SKM-1 (cell line): ENCODE measurements around the gene HTR3E.

ENCODE experiments used
- DNase-seq: peaks from one replicate; lab custom pipeline; 2025; ENCODE audit not compliant: unreplicated experiment; lab: John Stamatoyannopoulos, UW

Gene HTR3E

DNA sequence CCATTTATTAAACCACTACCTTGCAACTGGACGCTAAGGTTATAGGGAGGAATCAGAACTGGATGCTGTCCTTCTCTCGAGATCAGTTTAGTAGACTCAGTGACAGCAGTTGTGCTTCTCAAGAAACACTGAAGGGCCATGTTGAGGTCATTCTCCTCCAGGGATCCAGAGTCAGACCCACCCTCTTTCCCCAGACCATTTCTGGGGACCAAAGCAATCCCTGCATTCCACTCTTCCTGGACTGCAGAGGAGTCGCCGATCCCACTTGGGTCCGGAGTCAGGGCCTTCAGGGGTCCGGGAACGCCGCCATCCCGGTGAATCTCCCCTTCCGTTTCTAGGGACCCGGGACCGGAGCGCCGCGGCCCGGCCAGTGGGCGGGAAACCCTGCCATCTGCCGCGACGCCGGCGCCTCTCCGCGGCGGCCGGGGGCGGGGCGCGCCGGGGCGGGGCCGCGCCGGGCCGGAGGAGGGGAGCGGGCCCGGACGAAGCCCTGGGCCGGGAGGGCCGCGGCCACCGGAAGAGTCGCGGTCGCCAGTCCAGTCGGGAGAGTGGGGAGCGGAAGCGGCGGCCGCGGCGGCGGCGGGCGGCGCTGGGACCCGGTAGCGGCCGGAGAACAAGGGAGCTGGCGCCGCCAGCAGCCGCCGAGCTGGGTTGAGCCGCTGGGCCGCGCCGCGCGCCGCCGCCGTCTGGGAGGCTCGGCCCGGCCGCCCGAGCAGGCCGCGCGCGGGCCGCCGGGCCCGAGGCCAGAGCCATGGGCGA is 58.2 kb downstream of the HTR3E start, which contains the start of gene DVL3:
DVL3 (plus strand) TSS at position 493 of the 759 bp plus-strand sequence; CDS start at position 752, 259 bp downstream.
- no peak for DNase-seq

DNA sequence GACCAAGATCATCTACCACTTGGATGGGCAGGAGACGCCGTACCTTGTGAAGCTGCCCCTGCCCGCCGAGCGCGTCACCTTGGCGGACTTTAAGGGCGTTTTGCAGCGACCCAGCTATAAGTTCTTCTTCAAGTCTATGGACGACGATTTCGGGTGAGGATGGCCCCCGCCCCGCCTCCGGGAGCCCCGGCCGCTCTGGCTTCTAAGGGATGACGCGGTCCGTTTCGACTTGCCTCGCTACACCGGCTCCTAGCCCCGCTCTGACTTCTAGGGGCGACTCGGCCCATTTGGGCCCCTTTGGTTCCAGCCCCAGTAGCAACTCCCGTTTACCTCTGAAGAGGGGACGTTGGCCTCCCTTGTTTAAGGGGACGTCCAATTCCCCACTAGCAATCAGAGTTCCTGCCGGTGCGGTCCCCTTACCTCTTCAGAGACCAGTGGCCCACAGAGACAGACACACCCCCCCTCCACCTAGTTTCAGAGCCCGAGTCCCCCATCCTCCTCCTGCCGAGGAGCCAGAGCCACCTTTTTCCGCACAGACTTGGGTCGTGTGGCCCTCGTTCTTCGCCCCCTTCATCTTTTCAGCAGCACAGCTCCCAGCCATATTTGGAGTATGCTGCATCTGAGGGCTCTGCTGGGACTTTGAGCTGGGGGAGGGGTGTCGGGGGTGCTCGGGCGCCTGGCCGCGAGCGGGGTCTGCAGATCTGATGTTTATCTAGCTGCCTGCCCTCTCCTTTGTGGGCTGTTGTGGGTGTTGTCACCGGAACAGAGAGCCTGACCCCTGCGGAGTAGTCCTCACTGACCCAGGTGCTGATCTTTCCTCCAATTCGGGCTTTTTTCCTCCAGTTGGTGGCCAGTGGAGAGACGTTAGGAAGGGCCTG is 59.0 kb downstream of the HTR3E start:
- no peak for DNase-seq

- DNase-seq = no peak
These were observed 59.7 kb downstream of the HTR3E start for GRCh38 chr3:184156522-184156955.
